ENCODE measurements around the gene EIF2D. TPM values are rescaled to one million over a fixed set of nuclear protein-coding genes. Genes with fewer than 3 reads are reported as not detected.

EIF2D gene
- polyA plus RNA-seq, 2 of the 4 experiments (the other 2 are of a cell fraction): 31.8 to 63.2 TPM

DNA sequence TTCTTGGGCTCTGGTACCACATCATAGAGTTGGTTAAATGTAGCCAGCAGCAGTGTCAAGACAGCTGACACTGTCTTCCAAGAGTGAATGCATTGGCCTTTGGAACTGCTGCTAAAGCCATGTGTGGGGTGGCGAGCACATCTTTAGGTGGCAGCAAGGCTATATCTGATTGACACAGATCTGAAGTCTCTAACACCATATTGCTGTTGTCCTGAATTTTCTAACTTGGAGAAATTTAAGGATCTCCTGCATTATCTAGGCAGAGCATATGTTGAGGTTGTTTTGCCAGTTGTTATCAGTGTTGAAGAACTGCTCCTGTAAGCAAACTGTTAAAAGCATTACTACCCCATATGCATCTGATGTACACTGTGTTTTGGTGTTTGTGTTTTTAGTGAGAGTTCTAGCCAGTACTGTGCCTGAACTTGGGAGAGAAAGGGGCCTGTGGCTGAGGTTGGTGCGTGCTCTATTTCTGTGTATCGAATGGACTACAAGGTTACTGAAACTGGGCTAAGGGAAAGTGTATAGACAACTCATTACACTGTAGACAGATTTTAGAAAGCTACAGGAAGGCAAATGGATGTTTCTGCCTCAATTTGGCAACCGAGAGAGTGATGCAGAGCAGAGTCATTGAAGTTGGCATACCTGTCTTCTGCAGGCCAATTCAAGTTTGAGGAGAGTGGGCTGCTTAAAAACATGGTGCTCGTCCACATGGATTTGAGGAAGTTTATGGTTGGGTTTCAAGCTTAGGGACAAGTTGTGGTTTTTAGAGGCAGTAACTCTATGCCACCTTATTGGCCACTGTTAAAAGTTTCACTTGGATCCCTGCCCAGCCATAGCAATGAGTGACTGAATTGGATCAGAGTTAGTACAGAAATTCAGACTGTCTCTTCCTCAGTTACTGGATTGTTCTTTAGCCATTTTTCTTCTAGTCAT is 40.0 kb upstream of the EIF2D start:
- Histone ChIP-seq H3K27ac (no peak overlapping the region), H3K4me2 (no peak overlapping the region), H3K4me1 (no peaks in the 10 kb centered on the region), H3K9me3 (no peaks in the 10 kb centered on the region), H3K4me3 (no peak overlapping the region)
- DNase-seq (ENCODE audit: low read depth in 1 of 2, low spot score in 1 of 2) (no peak), ATAC-seq (no peak), FAIRE-seq (no peak)
- ChIA-PET CTCF (interaction anchor here (1.8 to 19.9 kb wide), 5 partner anchors 12 to 40 kb away, joined by 4 to 452 read pairs (median 51); partner anchors contain the start of genes DYRK3 and EIF2D), POLR2A (no interaction called here)
- TF ChIP-seq CHD2 (IDR thresholded peaks at IDR 0.05; ENCODE audit: low read length, partially characterized antibody): no peak
- no peak for TF ChIP-seq MAZ (IDR thresholded peaks at IDR 0.05; ENCODE audit: borderline replicate concordance, low read depth, low read length)
- TF ChIP-seq HEYL (CRISPR knock-in tag; IDR thresholded peaks at IDR 0.05): no peak
- TF ChIP-seq JUN (IDR thresholded peaks at IDR 0.05): no peak
- TF ChIP-seq NR3C1 (IDR thresholded peaks at IDR 0.05): no peak
- TF ChIP-seq EP300 (IDR thresholded peaks at IDR 0.05): no peak
- no peak for TF ChIP-seq MAFK (IDR thresholded peaks at IDR 0.05; ENCODE audit: partially characterized antibody)
- TF ChIP-seq, protein P1, sequence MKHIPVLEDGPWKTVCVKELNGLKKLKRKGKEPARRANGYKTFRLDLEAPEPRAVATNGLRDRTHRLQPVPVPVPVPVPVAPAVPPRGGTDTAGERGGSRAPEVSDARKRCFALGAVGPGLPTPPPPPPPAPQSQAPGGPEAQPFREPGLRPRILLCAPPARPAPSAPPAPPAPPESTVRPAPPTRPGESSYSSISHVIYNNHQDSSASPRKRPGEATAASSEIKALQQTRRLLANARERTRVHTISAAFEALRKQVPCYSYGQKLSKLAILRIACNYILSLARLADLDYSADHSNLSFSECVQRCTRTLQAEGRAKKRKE (CRISPR knock-in tag; IDR thresholded peaks at IDR 0.05; ENCODE audit: low read depth): no peak
- TF ChIP-seq, protein P2, sequence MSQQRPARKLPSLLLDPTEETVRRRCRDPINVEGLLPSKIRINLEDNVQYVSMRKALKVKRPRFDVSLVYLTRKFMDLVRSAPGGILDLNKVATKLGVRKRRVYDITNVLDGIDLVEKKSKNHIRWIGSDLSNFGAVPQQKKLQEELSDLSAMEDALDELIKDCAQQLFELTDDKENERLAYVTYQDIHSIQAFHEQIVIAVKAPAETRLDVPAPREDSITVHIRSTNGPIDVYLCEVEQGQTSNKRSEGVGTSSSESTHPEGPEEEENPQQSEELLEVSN (IDR thresholded peaks at IDR 0.05; ENCODE audit: borderline replicate concordance, low read depth): no peak
- TF ChIP-seq FOSL2 (IDR thresholded peaks at IDR 0.05): no peak
- TF ChIP-seq FOSL2 (CRISPR knock-in tag; IDR thresholded peaks at IDR 0.05): no peak
- TF ChIP-seq, protein P3, sequence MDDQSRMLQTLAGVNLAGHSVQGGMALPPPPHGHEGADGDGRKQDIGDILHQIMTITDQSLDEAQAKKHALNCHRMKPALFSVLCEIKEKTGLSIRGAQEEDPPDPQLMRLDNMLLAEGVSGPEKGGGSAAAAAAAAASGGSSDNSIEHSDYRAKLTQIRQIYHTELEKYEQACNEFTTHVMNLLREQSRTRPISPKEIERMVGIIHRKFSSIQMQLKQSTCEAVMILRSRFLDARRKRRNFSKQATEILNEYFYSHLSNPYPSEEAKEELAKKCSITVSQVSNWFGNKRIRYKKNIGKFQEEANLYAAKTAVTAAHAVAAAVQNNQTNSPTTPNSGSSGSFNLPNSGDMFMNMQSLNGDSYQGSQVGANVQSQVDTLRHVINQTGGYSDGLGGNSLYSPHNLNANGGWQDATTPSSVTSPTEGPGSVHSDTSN (IDR thresholded peaks at IDR 0.05): no peak
- no peak for TF ChIP-seq ZC3H11A (IDR thresholded peaks at IDR 0.05)
- 95% methylated on average over 5 of the region's 5 CpGs for WGBS (ENCODE audit: missing lambda C conversion rate)

DNA sequence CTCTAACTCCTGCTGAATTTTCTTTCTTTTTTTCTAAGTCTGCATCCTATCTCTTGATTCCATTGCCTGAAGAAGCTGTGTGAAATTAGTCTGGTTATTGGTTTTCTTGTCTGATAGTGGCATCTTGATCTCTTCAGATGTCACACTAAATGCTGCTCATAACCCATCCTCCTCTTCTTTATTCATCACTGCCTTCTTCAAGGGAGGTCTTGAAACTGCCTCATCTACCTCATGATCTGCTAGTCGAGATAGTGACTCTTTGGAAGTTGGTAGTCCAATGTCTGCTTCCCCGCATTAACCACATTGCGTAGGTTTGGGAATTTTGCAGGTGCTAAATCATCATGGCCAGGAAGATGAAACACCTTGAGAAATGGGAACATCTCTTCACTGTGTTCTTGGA is 38.7 kb upstream of the EIF2D start:
- Histone ChIP-seq H3K4me2 (no peak overlapping the region), H3K27ac (no peak overlapping the region), H3K9me3 (no peaks in the 10 kb centered on the region), H3K4me3 (no peak overlapping the region), H3K4me1 (no peaks in the 10 kb centered on the region)
- no peak for ATAC-seq
- TF ChIP-seq CBX2 (IDR thresholded peaks at IDR 0.05; ENCODE audit: borderline replicate concordance, low read depth) (no peak), EHF (CRISPR knock-in tag; IDR thresholded peaks at IDR 0.05) (no peak), ZC3H11A (IDR thresholded peaks at IDR 0.05) (no peak), PHF8 (IDR thresholded peaks at IDR 0.05; ENCODE audit: borderline replicate concordance, low read depth) (no peak), MAZ (IDR thresholded peaks at IDR 0.05; ENCODE audit: borderline replicate concordance, low read depth, low read length) (no peak), POLR2AphosphoS2 (conservative IDR thresholded peaks at IDR 0.05; ENCODE audit: low read length) (no peak), ZNF302 (CRISPR knock-in tag; IDR thresholded peaks at IDR 0.05) (no peak), SMC3 (IDR thresholded peaks at IDR 0.05) (no peak)
- TF ChIP-seq, protein P4, sequence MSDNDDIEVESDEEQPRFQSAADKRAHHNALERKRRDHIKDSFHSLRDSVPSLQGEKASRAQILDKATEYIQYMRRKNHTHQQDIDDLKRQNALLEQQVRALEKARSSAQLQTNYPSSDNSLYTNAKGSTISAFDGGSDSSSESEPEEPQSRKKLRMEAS (IDR thresholded peaks at IDR 0.05): no peak
- TF ChIP-seq, protein P5, sequence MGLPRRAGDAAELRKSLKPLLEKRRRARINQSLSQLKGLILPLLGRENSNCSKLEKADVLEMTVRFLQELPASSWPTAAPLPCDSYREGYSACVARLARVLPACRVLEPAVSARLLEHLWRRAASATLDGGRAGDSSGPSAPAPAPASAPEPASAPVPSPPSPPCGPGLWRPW (IDR thresholded peaks at IDR 0.05): no peak
- TF ChIP-seq, protein P6, sequence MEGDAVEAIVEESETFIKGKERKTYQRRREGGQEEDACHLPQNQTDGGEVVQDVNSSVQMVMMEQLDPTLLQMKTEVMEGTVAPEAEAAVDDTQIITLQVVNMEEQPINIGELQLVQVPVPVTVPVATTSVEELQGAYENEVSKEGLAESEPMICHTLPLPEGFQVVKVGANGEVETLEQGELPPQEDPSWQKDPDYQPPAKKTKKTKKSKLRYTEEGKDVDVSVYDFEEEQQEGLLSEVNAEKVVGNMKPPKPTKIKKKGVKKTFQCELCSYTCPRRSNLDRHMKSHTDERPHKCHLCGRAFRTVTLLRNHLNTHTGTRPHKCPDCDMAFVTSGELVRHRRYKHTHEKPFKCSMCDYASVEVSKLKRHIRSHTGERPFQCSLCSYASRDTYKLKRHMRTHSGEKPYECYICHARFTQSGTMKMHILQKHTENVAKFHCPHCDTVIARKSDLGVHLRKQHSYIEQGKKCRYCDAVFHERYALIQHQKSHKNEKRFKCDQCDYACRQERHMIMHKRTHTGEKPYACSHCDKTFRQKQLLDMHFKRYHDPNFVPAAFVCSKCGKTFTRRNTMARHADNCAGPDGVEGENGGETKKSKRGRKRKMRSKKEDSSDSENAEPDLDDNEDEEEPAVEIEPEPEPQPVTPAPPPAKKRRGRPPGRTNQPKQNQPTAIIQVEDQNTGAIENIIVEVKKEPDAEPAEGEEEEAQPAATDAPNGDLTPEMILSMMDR (IDR thresholded peaks at IDR 0.05): no peak
- CTCF ChIA-PET: interaction anchor here (5.0 to 19.9 kb wide), 2 partner anchors 13 to 18 kb away, joined by 51 to 452 read pairs; partner anchors contain the start of gene DYRK3
- WGBS (ENCODE audit: missing lambda C conversion rate): 97% methylated on average over 3 of the region's 3 CpGs
- no peak for DNase-seq (ENCODE audit: low read depth in 1 of 2, low spot score in 1 of 2)
- POLR2A ChIA-PET: no interaction called here
- no peak for FAIRE-seq
